Activated T-helper 1 cell treated with anti-CD3 and anti-CD28 coated beads, Interleukin-12 subunit alpha, Interleukin-12 subunit beta, Interleukin-2, Interleukin-4 antibody, amounts not matched to agents 30 ng/mL and 10 ng/mL and 1 ng/mL, durations not matched to agents 14 hours and 24 hours and 36 hours (primary cell): ENCODE measurements around the gene SYTL5. TPM values are rescaled to one million over a fixed set of nuclear protein-coding genes. Genes with fewer than 3 reads are reported as not detected.

Experiments
- DNase-seq: peaks from one replicate; pipeline ENCODE4 v3.0.0; 2021; ENCODE audit warnings: low spot score
- H3K27ac Mint-ChIP-seq: one replicate; pipeline ENCODE4 v1.8.0; 2021; ENCODE audit warnings: mild to moderate bottlenecking, mixed read lengths
- H3K27me3 Mint-ChIP-seq: one replicate; pipeline ENCODE4 v1.8.0; 2022; ENCODE audit warnings: mild to moderate bottlenecking, moderate library complexity, mixed read lengths; ENCODE audit not compliant: insufficient read depth
- H3K36me3 Mint-ChIP-seq: one replicate; pipeline ENCODE4 v1.8.0; 2021; ENCODE audit warnings: low read depth, mixed read lengths
- H3K4me1 Mint-ChIP-seq: one replicate; pipeline ENCODE4 v1.8.0; 2021; ENCODE audit warnings: low read depth, mixed read lengths
- H3K4me3 Mint-ChIP-seq: one replicate; pipeline ENCODE4 v1.8.0; 2021; ENCODE audit warnings: mild to moderate bottlenecking, moderate library complexity, mixed read lengths
- H3K9me3 Mint-ChIP-seq: one replicate; pipeline ENCODE4 v1.8.0; 2021; ENCODE audit warnings: mixed read lengths
- intact Hi-C: fragments of 100-400 bp; cut with micrococcal nuclease; formaldehyde crosslinking; loops from one replicate; pipeline ENCODE4 v1.15.1; 2024
- total RNA-seq: library from RNA; stranded (reverse); gene quantifications from 2 replicates; pipeline ENCODE4 v1.2.3, GENCODE V29; 2022

SYTL5 gene
- total RNA-seq, 1 donor from 2014 or later = not detected

GRCh38 chrX:38105216-38105725 lies 98.9 kb downstream of the SYTL5 start:
- Mint-ChIP-seq H3K27ac (no peak overlapping the region), H3K4me3 (no peak overlapping the region), H3K36me3 (no peaks in the 10 kb centered on the region), H3K27me3 (no peaks in the 10 kb centered on the region), H3K4me1 (no peaks in the 10 kb centered on the region), H3K9me3 (no peaks in the 10 kb centered on the region)
- no peak for DNase-seq
- intact Hi-C loops = no loop called here

GRCh38 chrX:38106991-38107655 lies 100.8 kb downstream of the SYTL5 start:
- Mint-ChIP-seq H3K9me3 (no peaks in the 10 kb centered on the region), H3K27me3 (no peaks in the 10 kb centered on the region), H3K4me1 (no peaks in the 10 kb centered on the region), H3K4me3 (no peak overlapping the region), H3K27ac (no peak overlapping the region), H3K36me3 (no peaks in the 10 kb centered on the region)
- DNase-seq = no peak
- intact Hi-C loops = no loop called here

GRCh38 chrX:38108364-38108763 lies 102.0 kb downstream of the SYTL5 start:
- Mint-ChIP-seq H3K27ac (no peak overlapping the region), H3K9me3 (no peaks in the 10 kb centered on the region), H3K27me3 (no peaks in the 10 kb centered on the region), H3K4me3 (no peak overlapping the region), H3K36me3 (no peaks in the 10 kb centered on the region), H3K4me1 (no peaks in the 10 kb centered on the region)
- no peak for DNase-seq
- intact Hi-C loops = no loop called here

GRCh38 chrX:38109042-38109898 lies 102.9 kb downstream of the SYTL5 start:
- Mint-ChIP-seq H3K36me3 (no peaks in the 10 kb centered on the region), H3K27me3 (peaks cover 2% of the 10 kb centered on the region), H3K4me3 (no peak overlapping the region), H3K27ac (no peak overlapping the region), H3K9me3 (no peaks in the 10 kb centered on the region), H3K4me1 (no peaks in the 10 kb centered on the region)
- intact Hi-C loops = no loop called here
- no peak for DNase-seq

- peaks cover 2% of the 10 kb centered on the region for H3K27me3 Mint-ChIP-seq
- H3K4me3 Mint-ChIP-seq = no peak overlapping the region
- DNase-seq = no peak
- no peaks in the 10 kb centered on the region for H3K36me3 Mint-ChIP-seq
- no peaks in the 10 kb centered on the region for H3K9me3 Mint-ChIP-seq
- no peak overlapping the region for H3K27ac Mint-ChIP-seq
- intact Hi-C loops = no loop called here
- no peaks in the 10 kb centered on the region for H3K4me1 Mint-ChIP-seq
Measured at GRCh38 chrX:38110231-38110630, 103.9 kb downstream of the SYTL5 start.

GRCh38 chrX:38111196-38111595 lies 104.8 kb downstream of the SYTL5 start:
- Mint-ChIP-seq H3K36me3 (no peaks in the 10 kb centered on the region), H3K27me3 (peaks cover 2% of the 10 kb centered on the region), H3K9me3 (no peaks in the 10 kb centered on the region), H3K4me1 (no peaks in the 10 kb centered on the region), H3K4me3 (no peak overlapping the region), H3K27ac (no peak overlapping the region)
- DNase-seq = no peak
- intact Hi-C loops = no loop called here

- H3K36me3 Mint-ChIP-seq = no peaks in the 10 kb centered on the region
- H3K27ac Mint-ChIP-seq = no peak overlapping the region
- intact Hi-C loops = no loop called here
- no peak overlapping the region for H3K4me3 Mint-ChIP-seq
- no peaks in the 10 kb centered on the region for H3K4me1 Mint-ChIP-seq
- no peaks in the 10 kb centered on the region for H3K9me3 Mint-ChIP-seq
- no peak for DNase-seq
- H3K27me3 Mint-ChIP-seq = peaks cover 2% of the 10 kb centered on the region
Measured at GRCh38 chrX:38112566-38112965, 106.2 kb downstream of the SYTL5 start.

- H3K9me3 Mint-ChIP-seq = no peaks in the 10 kb centered on the region
- H3K4me3 Mint-ChIP-seq = no peak overlapping the region
- no peak overlapping the region for H3K27ac Mint-ChIP-seq
- intact Hi-C loops = no loop called here
- DNase-seq = no peak
- peaks cover 2% of the 10 kb centered on the region for H3K27me3 Mint-ChIP-seq
- H3K36me3 Mint-ChIP-seq = no peaks in the 10 kb centered on the region
- H3K4me1 Mint-ChIP-seq = no peaks in the 10 kb centered on the region
Measured at GRCh38 chrX:38116706-38117105, 110.4 kb downstream of the SYTL5 start.

GRCh38 chrX:38117485-38117884 lies 111.1 kb downstream of the SYTL5 start:
- peaks cover 2% of the 10 kb centered on the region for H3K27me3 Mint-ChIP-seq
- no peaks in the 10 kb centered on the region for H3K9me3 Mint-ChIP-seq
- DNase-seq = no peak
- H3K27ac Mint-ChIP-seq = no peak overlapping the region
- H3K4me1 Mint-ChIP-seq = no peaks in the 10 kb centered on the region
- H3K36me3 Mint-ChIP-seq = no peaks in the 10 kb centered on the region
- intact Hi-C loops = no loop called here
- H3K4me3 Mint-ChIP-seq = no peak overlapping the region

- intact Hi-C loops = no loop called here
- no peak overlapping the region for H3K4me3 Mint-ChIP-seq
Measured at GRCh38 chrX:38124000-38124399, 117.6 kb downstream of the SYTL5 start.

GRCh38 chrX:38126179-38126578 lies 119.8 kb downstream of the SYTL5 start:
- Mint-ChIP-seq H3K27ac (no peak overlapping the region), H3K27me3 (no peaks in the 10 kb centered on the region), H3K4me1 (no peaks in the 10 kb centered on the region), H3K9me3 (no peaks in the 10 kb centered on the region), H3K36me3 (no peaks in the 10 kb centered on the region), H3K4me3 (no peak overlapping the region)
- intact Hi-C loops = no loop called here
- no peak for DNase-seq

More at GRCh38 chrX:38124000-38124399, 117.6 kb downstream of the SYTL5 start:
- no peaks in the 10 kb centered on the region for H3K36me3 Mint-ChIP-seq
- no peak for DNase-seq
- no peaks in the 10 kb centered on the region for H3K4me1 Mint-ChIP-seq
- no peak overlapping the region for H3K27ac Mint-ChIP-seq
- no peaks in the 10 kb centered on the region for H3K27me3 Mint-ChIP-seq
- H3K9me3 Mint-ChIP-seq = no peaks in the 10 kb centered on the region

- no peaks in the 10 kb centered on the region for H3K9me3 Mint-ChIP-seq
- no peak for DNase-seq
- intact Hi-C loops = no loop called here
- H3K4me3 Mint-ChIP-seq = no peak overlapping the region
- no peaks in the 10 kb centered on the region for H3K27me3 Mint-ChIP-seq
- no peaks in the 10 kb centered on the region for H3K36me3 Mint-ChIP-seq
- no peak overlapping the region for H3K27ac Mint-ChIP-seq
- no peaks in the 10 kb centered on the region for H3K4me1 Mint-ChIP-seq
Measured at GRCh38 chrX:38127961-38128360, 121.6 kb downstream of the SYTL5 start.

- Mint-ChIP-seq H3K9me3 (no peaks in the 10 kb centered on the region), H3K27ac (no peak overlapping the region), H3K36me3 (no peaks in the 10 kb centered on the region), H3K4me3 (no peak overlapping the region), H3K27me3 (no peaks in the 10 kb centered on the region), H3K4me1 (no peaks in the 10 kb centered on the region)
- intact Hi-C loops = no loop called here
- no peak for DNase-seq
Measured at GRCh38 chrX:38129366-38129765, 123.0 kb downstream of the SYTL5 start.
